Kidney (tissue), 14 donors: Measurements from ENCODE around the gene GRID1. TPM values are rescaled to one million over a fixed set of nuclear protein-coding genes. Genes with fewer than 3 reads are reported as not detected.

Experiments
- DNase-seq, 5 donors: peaks; one replicate each; pipeline ENCODE4 v3.0.0-alpha.2; 2013 to 2020
- FAIRE-seq: peaks from 2 replicates; lab custom pipeline; 2012; peaks lifted over from hg19 to GRCh38; lab: Jason Lieb, UNC
- H3K27ac ChIP-seq, 2 donors: one replicate each; pipeline ENCODE4 v1.7.0; 2013; ENCODE audit warnings: low read depth in 2 of 2, low read length in 2 of 2, inconsistent platforms in 1 of 2
- H3K27me3 ChIP-seq: one replicate; pipeline ENCODE4 v1.7.1; 2013; ENCODE audit warnings: low read length, inconsistent platforms; ENCODE audit not compliant: control insufficient read depth, insufficient read depth
- H3K36me3 ChIP-seq, 3 donors: one replicate each; pipeline versions ENCODE4 v1.7.0 to v1.7.1; 2013; ENCODE audit warnings: low read length in 3 of 3, control low read depth in 1 of 3, inconsistent platforms in 1 of 3; ENCODE audit not compliant: insufficient read depth in 3 of 3, control insufficient read depth in 2 of 3
- H3K4me1 ChIP-seq, 3 donors: one replicate each; pipeline versions ENCODE4 v1.7.0 to v1.7.1; 2013; ENCODE audit warnings: low read length in 3 of 3, inconsistent platforms in 1 of 3, low read depth in 1 of 3; ENCODE audit not compliant: control insufficient read depth in 2 of 3, insufficient read depth in 2 of 3
- H3K4me3 ChIP-seq, 3 donors: one replicate each; pipeline versions ENCODE4 v1.7.0 to v1.8.1; 2013; ENCODE audit warnings: low read length in 3 of 3, control low read depth in 1 of 3, inconsistent platforms in 1 of 3
- H3K9ac ChIP-seq, 3 donors: one replicate each; pipeline versions ENCODE4 v1.7.0 to v1.7.1; 2013; ENCODE audit warnings: low read length in 3 of 3, control low read depth in 1 of 3, inconsistent platforms in 1 of 3
- H3K9me3 ChIP-seq, 3 donors: one replicate each; pipeline versions ENCODE4 v1.7.0 to v1.7.1; 2013; ENCODE audit warnings: low read length in 3 of 3, control low read depth in 1 of 3, inconsistent platforms in 1 of 3; ENCODE audit not compliant: control insufficient read depth in 2 of 3, insufficient read depth in 1 of 3
- intact Hi-C: fragments of 100-400 bp; cut with DNase I; formaldehyde crosslinking; loops from one replicate; pipeline ENCODE4 v1.11.1; 2022
- polyA plus RNA-seq: library from polyadenylated mRNA; stranded (reverse); fragments of 350-450 nt; fragmentation: Illumina TruSeq; extraction: RNeasy Lipid Tissue Mini Kit (QIAGEN cat#74804); gene quantifications from one replicate; pipeline ENCODE4 v1.2.3, GENCODE V29; 2014; ENCODE audit warnings: low read depth, low replicate concordance; ENCODE audit not compliant: insufficient read depth
- total RNA-seq: library from RNA; stranded (reverse); fragmentation: NEBNext Ultra II Directional; extraction: Animal tissue kit (Norgen Biotek cat#: 25700); gene quantifications from one replicate; pipeline ENCODE4 v1.2.1, GENCODE V29; 2021
- TF ChIP-seq, protein P1 (sequence below): IDR thresholded peaks from 3 replicates; pipeline ENCODE4 v1.5.1; 2012; ENCODE audit warnings: mild to moderate bottlenecking, moderate library complexity, borderline replicate concordance; ENCODE audit not compliant: insufficient read depth; ENCODE audit errors: extremely low read depth
- donor health status: control.
- donor health status: control.
- donor health status: control.
- donor health status: control.
- donor health status: control.
- donor health status: DM: yes; HTN: yes; CAD: no.
- donor health status: Normal renal cell carcinoma (clear cell type).

The GRID1 gene
- total and polyA plus RNA-seq, 2 donors from 2014 or later, result 0.37 to 1.4 TPM

DNA sequence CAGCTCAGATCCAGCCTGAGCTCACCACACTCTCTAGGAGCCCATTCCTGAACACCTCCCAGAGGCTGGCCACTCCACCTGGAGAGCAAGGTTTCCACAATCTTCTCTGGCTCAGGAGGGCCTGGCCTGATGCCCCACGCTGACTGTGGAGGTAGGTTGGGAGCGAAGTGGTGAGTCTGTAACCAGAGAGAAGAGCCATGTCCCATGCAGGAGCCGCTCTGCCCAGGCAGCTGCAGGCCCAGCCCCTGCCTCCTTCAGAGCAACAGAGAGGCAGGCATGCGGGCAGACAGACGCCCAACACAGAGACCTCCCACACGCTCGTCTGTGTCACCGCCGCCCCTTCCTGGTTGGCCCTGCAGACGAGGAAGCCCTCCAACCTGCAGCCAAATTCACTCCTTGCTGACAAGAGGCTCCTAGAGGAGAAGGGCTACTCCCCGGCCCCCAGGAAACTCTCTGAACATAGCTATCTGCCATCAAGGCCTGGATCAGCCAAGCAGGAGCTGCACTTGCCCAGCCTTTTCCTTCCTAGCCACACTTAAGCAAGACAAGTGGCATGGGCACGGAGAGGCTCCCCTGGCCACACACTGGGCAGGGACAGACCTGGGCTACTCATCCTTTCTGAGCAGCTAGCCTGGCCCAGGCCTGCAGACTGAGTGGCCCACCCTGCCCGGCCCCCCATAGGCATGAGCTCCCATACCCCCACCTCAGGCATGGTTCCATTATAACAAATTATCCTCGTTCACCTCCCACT, 101.9 kb downstream of the GRID1 start:
- intact Hi-C loops, result no loop called here

GRCh38 chr10:86263907-86264306, 102.7 kb downstream of the GRID1 start:
- intact Hi-C loops, result no loop called here
- TF ChIP-seq, protein P1, sequence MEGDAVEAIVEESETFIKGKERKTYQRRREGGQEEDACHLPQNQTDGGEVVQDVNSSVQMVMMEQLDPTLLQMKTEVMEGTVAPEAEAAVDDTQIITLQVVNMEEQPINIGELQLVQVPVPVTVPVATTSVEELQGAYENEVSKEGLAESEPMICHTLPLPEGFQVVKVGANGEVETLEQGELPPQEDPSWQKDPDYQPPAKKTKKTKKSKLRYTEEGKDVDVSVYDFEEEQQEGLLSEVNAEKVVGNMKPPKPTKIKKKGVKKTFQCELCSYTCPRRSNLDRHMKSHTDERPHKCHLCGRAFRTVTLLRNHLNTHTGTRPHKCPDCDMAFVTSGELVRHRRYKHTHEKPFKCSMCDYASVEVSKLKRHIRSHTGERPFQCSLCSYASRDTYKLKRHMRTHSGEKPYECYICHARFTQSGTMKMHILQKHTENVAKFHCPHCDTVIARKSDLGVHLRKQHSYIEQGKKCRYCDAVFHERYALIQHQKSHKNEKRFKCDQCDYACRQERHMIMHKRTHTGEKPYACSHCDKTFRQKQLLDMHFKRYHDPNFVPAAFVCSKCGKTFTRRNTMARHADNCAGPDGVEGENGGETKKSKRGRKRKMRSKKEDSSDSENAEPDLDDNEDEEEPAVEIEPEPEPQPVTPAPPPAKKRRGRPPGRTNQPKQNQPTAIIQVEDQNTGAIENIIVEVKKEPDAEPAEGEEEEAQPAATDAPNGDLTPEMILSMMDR, result no peak
- Histone ChIP-seq H3K36me3 (no peaks in the 10 kb centered on the region), H3K4me3 (no peak overlapping the region), H3K27me3 (peaks cover 2% of the 10 kb centered on the region), H3K4me1 (no peaks in the 10 kb centered on the region), H3K9me3 (no peaks in the 10 kb centered on the region), H3K9ac (no peak overlapping the region), H3K27ac (no peak overlapping the region)
- no peak for FAIRE-seq
- peak in 2 of 5 donors; percentile 3 to 29 for DNase-seq

More for the DNA sequence above, 101.9 kb downstream of the GRID1 start:
- no peak overlapping the region for H3K9ac ChIP-seq
- H3K27ac ChIP-seq, result no peak overlapping the region
- no peak overlapping the region for H3K4me3 ChIP-seq
- H3K36me3 ChIP-seq, result no peaks in the 10 kb centered on the region
- no peaks in the 10 kb centered on the region for H3K4me1 ChIP-seq
- DNase-seq (peak in 3 of 5 donors; percentile 12 to 38 (median 31)), FAIRE-seq (no peak)
- H3K9me3 ChIP-seq, result no peaks in the 10 kb centered on the region
- TF ChIP-seq, protein P1, result no peak
- peaks cover 2% of the 10 kb centered on the region for H3K27me3 ChIP-seq

DNA sequence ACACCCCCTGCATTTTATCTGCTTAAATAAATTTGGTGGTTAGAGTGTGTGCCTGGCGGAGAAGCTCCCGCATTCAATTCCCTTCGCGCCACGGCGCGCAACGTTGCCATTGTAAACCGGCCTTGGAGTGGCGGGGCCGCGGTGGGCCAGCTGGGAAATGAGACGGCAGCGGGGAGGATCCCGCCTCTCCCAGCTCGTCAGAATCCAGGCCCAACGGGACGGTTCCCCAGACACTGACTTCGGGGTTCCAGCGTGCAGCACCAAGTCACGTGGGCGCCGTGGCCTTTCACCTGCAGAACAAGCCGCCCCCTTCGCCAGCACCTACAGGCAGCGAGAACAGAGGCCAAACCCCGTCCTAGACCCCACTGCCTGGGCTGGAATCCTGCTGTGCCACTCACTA, 103.4 kb downstream of the GRID1 start:
- no peaks in the 10 kb centered on the region for H3K4me1 ChIP-seq
- H3K36me3 ChIP-seq, result no peaks in the 10 kb centered on the region
- intact Hi-C loops, result no loop called here
- H3K4me3 ChIP-seq, result no peak overlapping the region
- TF ChIP-seq, protein P1, result no peak
- FAIRE-seq (no peak), DNase-seq (peak in 3 of 5 donors; percentile 10 to 45 (median 11))
- no peak overlapping the region for H3K9ac ChIP-seq
- no peak overlapping the region for H3K27ac ChIP-seq
- peaks cover 2% of the 10 kb centered on the region for H3K27me3 ChIP-seq
- no peaks in the 10 kb centered on the region for H3K9me3 ChIP-seq
